ENCODE results near the gene KIAA1958. TPM values are rescaled to one million over a fixed set of nuclear protein-coding genes. Genes with fewer than 3 reads are reported as not detected.

Gene KIAA1958
- total RNA-seq, 1 donor from 2014 or later: 0.79 TPM

- DNase-seq (ENCODE audit: low read depth, low spot score): peak; percentile 83
These were observed 231.2 kb downstream of the KIAA1958 start, which contains the start of gene INIP for GRCh38 chr9:112717661-112718331. TSS of gene INIP (minus strand) at chr9:112718117. CDS start at chr9:112716485, 1,632 bp downstream.

Other genes starting within 250 kb of the KIAA1958 start
- gene PTBP3, start 153.2 kb upstream of the KIAA1958 start, total RNA-seq: 39.4 and 49.4 TPM in 2 replicates
- 22.9 and 30.9 TPM in 2 replicates for gene HSDL2, start 106.7 kb upstream of the KIAA1958 start, total RNA-seq
- gene INIP, start 231.3 kb downstream of the KIAA1958 start, total RNA-seq: 16.6 and 24.9 TPM in 2 replicates

All from pulmonary artery endothelial cell (primary cell).